PFSK-1 (cell line): ENCODE results near the gene POLR2H.

ENCODE experiments used
- FOXP2 ChIP-seq: optimal IDR thresholded peaks from 2 replicates; pipeline ENCODE3; 2011; ENCODE audit warnings: borderline replicate concordance, control low read depth, inconsistent platforms; ENCODE audit not compliant: insufficient read depth; ENCODE audit errors: extremely low read length, extremely low read depth
- POLR2AphosphoS5 ChIP-seq: IDR thresholded peaks from 2 replicates; pipeline ENCODE4 v1.6.1; 2012; ENCODE audit warnings: low read depth, mild to moderate bottlenecking, control low read depth, low read length, moderate library complexity
- REST ChIP-seq, 2 experiments: IDR thresholded peaks; 2 replicates each; pipeline versions ENCODE4 v1.6.1 to v1.8.0; 2011 to 2012; ENCODE audit warnings: low read depth in 2 of 2, low read length in 2 of 2, control low read depth in 1 of 2, inconsistent platforms in 1 of 2, mild to moderate bottlenecking in 1 of 2, moderate library complexity in 1 of 2; ENCODE audit not compliant: insufficient read depth in 1 of 2
- SIN3A ChIP-seq: IDR thresholded peaks from 2 replicates; pipeline ENCODE4 v1.6.1; 2012; ENCODE audit warnings: mild to moderate bottlenecking, low read length, moderate library complexity, borderline replicate concordance; ENCODE audit not compliant: insufficient read depth
- TAF1 ChIP-seq: IDR thresholded peaks from 2 replicates; pipeline ENCODE4 v1.6.1; 2012; ENCODE audit warnings: low read length, control low read depth, borderline replicate concordance; ENCODE audit not compliant: insufficient read depth

Gene POLR2H

DNA sequence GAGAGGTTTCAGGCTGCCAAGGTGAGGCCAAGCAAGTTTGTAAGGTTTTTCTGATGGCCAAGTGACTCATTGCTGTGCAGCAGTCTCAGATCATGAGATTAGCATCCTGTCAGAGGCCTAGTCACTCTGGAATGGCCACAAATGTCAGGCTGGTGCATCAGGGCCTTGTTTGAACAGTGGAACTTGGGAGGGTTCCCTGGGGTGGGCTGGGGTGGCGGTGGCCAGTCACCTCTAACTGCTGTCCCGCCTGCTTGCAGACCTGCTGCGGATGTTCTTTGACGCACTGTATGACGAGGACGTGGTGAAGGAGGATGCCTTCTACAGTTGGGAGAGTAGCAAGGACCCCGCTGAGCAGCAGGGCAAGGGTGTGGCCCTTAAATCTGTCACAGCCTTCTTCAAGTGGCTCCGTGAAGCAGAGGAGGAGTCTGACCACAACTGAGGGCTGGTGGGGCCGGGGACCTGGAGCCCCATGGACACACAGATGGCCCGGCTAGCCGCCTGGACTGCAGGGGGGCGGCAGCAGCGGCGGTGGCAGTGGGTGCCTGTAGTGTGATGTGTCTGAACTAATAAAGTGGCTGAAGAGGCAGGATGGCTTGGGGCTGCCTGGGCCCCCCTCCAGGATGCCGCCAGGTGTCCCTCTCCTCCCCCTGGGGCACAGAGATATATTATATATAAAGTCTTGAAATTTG, 26.9 kb upstream of the POLR2H start:
- TF ChIP-seq REST (IDR thresholded peaks at IDR 0.05; ENCODE audit: insufficient read depth in 1 of 2, low read depth in 2 of 2, low read length in 2 of 2) (no peak), POLR2AphosphoS5 (no peak), TAF1 (no peak), FOXP2 (no peak), SIN3A (no peak)

DNA sequence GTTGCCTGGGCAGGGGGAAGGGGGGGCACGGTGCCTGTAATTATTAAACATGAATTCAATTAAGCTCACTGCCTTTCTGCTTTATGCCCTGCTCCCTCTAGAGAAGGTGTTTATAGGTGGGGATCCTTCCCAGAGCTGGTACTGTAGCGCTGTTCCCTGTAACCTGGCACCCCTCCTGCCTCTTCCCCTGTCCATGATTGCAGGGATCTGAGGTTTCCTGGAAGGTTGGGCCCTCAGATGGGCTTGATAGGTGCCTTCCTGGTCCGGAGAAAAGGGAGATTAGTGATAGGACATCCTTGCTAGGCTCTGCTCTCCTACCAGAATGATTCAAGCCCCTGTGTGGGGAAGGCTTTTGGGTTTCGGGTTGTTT, 26.2 kb upstream of the POLR2H start:
- TF ChIP-seq SIN3A (no peak), REST (IDR thresholded peaks at IDR 0.05; ENCODE audit: insufficient read depth in 1 of 2, low read depth in 2 of 2, low read length in 2 of 2) (no peak), POLR2AphosphoS5 (no peak), FOXP2 (no peak), TAF1 (no peak)

DNA sequence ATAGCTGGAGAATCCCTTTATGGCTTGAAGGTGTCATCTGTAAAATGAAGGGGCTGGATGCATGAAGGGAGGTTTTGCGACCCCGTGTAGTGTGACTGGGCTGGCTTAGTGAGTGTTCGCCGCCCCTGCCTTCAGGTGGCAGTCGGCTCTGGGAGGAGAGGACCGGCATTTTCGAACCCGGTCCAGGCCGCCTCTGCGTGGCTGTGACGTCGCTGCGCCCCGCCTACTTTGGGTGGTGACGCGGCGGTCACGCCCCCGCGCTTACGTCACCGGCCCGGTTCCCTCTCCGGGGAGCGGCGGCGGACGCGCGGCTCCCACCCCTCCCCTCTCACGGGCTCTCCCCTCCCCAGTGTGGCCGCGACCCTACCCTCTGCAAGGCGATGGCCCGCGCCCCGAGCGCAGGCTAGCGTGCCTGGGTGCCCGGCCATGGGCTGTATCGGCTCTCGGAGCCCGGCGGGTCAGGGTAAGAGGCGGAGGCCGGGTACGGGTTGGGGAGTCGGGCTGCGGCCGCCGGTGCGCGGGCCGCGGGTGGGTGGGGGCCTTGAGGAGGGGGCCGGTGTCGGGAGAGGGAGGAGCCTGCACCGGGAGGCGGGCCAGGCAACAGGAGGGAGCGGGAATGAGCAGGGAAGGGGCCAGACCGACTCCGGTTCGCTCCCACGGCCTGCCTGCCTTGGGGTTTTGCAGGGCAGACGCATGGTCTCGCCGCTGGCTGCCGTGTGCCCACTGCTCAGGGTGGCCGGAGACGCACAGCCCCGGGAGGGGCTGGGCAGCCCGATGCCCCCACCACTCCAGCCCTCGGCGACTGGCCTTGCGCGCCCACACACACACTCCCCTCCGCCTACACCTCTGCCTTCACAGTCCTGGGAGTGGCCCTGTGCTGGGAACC, 25.6 kb upstream of the POLR2H start:
- TF ChIP-seq FOXP2 = peak; percentile 73
- TF ChIP-seq SIN3A = no peak
- no peak for TF ChIP-seq TAF1
- TF ChIP-seq REST (IDR thresholded peaks at IDR 0.05; ENCODE audit: insufficient read depth in 1 of 2, low read depth in 2 of 2, low read length in 2 of 2) = no peak
- TF ChIP-seq POLR2AphosphoS5 = peak; percentile 62

DNA sequence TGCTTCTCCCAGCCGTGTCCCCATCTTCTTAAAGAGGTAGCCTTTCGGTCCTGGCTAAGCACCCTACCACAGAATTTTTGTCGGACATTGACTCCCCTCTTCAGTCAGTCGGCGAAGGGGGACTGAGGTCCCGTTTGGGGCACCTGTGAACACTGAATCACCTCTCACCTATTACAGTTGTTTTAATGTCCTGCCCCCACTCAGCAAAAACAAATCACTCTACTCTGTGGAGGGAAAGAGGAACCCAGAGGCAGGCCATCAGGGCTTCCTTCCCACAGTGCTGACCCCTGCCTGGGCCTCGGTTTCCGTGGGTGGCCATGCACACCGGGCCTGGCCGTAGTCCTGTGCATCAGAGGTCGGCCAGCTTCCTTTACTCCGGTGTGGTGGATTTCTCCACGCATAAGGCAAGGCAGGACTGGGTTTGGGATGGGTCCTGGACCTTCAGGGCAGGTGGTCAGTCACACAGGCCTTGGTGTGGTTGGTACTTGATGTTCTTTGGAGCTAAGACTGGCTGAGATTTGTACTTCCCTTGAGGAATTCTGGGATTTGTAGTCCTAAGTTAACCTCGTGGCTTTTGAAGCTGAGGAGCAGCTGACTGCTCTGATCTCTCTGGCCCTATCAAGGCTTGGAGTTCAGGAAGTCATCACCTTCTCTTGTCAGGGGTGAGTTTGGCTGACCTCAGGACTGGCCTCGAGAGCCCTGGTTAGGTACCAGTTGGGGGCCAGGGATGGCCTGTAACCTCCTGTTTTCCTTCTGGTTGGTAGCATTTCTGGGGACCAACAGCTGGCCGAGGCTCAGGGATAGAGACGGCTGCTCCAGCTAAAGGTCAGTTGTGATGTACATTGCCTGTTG, 24.7 kb upstream of the POLR2H start:
- no peak for TF ChIP-seq FOXP2
- no peak for TF ChIP-seq POLR2AphosphoS5
- TF ChIP-seq SIN3A = no peak
- no peak for TF ChIP-seq TAF1
- TF ChIP-seq REST (IDR thresholded peaks at IDR 0.05; ENCODE audit: insufficient read depth in 1 of 2, low read depth in 2 of 2, low read length in 2 of 2) = no peak
